ENCODE data around the gene SEMA3F.
A peak's percentile ranks its signal among the peaks of the same experiment; 100 is the strongest.

The SEMA3F gene

DNA sequence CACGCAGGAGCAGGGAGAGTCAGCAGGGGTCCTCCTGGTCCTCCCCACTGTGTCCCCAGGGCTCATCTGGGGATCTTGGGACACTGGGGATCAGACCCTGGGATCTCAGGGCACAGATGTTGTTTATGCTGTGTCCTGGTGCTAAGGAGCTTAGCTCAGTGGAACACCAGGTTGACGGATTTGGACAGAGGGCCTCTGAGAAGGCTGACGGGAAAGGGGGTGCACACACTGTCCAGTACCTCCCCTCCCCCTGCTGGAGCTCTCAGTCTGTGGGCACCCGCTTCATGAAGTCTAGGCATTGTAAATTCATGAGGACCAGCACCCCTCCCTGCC, 21.9 kb upstream of the SEMA3F start:
- no peak for DNase-seq

DNA sequence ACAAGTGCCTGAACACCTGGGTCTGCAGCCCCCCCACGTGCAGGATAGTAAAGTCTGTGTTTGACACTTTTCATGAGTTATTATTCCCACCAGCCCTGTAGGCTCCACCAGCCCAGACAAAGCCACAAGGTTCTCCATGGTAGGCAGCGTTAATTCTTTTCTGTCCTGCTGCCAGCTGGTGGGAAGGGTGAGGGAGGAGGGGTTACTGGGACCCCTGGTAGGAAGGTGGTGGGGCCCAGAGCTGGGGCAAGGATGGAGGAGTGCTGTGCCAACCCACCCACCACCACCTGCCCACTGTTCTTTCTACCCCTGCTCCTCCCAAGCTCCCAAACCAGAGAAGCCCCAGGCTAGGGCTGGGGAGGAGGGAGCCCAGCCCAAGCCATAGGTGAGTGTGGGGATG, 20.8 kb upstream of the SEMA3F start:
- no peak for DNase-seq

DNA sequence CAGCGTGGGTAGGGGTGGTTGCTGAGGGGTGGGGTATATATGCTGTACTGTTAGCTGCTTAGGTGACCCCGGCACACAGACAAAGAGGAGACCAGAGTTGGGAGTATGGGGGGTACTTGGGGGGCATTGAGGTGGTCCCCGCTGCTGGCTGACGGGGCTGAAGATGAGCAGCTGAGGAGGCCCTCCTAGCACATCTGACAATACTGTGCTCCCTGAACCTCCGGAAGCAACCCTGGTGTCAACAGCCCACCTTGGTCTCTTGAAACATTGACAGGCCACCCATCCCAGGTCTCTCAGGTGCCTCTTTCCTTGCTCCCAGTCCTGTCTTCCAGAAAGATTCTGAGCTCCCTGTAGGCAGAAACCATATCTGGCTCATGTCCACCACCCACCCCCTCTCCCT, 19.2 kb upstream of the SEMA3F start:
- no peak for DNase-seq

DNA sequence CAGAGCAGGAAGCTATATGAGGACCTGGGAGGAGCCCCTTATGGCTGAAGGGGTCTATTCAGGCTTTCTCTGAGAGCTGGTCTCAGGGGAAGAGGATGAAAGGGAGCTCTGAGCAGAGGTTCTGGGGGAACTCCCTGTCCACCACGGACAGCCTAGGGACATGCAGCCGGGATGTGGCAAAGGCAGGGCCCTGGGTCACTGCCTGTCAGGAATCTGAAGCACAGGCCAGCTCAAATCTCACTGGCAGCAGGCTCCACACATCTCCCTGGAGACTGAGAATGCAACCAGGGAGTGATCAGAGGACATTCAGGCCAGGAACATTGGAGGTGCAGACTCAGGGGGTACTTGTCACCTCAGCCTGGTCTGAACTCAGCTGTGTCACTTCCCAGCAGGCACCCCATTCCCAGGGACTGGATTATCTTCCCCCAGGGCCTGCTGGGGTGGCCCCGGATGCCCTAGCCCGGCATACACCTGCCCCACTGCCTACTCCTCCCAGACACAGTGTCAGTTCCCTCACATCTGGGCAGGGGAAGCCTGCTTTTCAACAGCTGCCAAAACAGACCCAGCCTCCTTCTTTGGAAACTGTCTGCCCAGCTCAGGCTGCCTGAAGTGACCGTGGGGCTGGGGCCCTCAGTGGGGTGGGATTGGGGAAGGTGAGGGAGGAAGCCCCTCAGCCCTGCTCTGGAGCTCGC, 18.3 kb upstream of the SEMA3F start:
- no peak for DNase-seq

DNA sequence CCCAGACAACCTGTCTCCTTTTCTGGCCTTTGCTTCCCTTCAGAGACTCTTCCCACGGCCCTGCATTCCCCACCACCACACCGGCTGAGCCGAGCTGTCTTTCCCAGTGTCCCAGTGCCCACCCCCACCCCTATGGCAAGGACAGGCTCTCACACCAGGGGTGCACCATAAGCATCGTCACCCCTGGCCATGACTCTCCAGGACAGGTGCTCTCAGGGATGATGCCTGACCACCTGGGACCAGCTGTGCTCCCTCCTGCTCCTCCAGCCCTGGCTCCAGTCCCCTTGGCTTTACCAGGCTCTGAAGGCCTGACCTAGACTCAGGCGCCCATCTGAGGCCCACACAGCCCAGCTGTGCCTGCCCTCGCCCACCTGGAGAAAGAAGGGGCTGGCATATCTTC, 17.6 kb upstream of the SEMA3F start:
- DNase-seq = no peak

DNA sequence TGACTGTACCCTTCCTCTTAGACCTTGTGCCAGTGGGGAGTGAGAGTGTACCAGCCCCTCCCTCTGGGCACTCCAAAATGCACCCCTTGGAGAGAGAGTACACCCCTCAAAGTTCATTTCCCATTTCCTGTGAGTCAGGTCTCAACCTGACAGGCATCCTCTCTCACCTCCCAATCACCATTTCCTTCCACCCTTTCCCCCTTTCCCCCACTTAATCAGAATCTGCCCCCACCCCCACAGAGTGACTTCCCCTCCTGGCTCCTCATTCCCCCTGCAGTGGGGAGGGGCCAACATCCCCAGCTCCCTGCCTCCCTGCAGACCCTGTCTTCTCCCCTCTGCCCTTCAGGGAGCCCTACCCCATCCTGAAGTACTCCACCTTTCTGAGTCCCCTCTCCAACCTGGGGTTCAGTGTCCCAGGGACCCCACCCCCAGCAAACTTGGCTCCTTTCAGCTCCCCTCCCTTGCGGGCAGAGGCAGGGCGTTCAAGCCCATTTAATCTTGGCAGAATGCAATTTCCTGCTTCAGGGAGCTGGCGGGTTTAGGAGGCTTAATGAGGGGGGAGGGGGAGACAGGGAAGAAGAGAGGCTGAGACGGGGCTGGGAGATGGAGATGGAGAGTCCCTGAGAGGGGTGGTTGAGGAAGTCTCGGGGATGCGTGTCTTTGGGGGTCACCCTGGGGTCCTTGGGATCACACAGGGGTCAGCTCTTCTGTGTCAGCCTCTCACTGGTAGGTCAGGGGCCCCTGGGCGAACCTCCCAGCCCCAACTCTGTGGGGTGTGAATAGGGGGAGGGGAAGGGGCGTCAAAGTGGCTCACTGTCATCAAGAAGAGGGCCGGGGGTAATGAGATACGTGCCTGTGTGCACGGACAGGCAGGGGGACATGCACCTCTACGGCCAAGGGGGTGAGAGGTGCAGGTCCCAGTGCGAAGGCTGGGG, 16.6 kb upstream of the SEMA3F start:
- DNase-seq = no peak

DNA sequence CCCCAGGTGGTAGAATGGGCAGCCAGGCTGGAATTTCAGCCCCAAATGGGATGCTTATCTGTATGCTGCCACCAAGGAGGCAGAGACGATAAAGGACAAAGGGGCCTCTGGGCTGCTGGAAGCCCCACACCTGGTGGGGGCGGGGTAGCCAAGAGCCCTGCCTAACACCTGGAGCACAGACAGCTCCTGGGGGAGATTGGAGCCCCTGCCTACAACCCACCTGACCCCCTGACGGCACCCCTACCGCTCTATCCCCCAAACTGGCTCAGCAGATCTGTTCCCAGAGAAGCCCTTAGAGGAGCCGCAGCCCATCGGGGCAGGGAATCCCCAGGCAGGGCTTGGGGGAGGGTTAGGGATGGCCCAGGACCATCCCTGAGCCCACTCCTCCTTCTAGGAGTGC, 15.8 kb upstream of the SEMA3F start:
- DNase-seq = no peak

DNA sequence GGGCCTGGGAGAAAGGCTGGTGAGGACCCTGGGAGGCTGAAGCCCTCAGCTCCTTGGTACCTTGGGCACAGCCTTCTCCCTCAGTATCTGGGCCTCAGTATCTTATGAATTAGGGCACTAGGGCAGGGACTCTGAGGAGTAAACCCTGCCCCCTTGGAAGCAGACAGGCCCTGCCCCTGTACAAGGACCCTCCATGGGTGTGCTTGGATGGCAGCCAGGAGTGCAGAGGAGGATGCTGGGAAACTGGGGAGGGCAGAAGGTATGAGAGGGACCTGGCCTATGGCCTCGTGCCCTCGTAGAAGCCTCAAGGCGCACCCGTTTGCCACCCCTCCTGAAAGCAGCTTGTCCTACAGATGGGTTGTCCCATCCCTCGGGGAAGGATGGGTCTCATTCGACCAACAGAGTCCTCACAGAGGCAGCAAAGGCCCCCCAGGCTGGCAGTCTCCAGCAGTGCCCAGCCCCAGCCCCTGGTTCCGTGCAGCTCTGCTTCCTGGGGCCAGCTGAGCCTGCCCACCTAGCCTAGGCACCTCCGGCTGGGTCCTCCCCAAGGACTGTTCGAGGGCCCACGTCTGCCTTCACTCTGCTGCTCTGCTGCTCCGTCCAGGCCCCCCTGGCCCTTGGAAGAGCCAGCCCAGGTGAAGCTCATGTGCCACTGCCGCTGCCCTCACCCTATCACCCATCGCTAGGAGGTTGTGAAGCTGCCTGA, 15.3 kb upstream of the SEMA3F start:
- DNase-seq = peak; percentile 23

DNA sequence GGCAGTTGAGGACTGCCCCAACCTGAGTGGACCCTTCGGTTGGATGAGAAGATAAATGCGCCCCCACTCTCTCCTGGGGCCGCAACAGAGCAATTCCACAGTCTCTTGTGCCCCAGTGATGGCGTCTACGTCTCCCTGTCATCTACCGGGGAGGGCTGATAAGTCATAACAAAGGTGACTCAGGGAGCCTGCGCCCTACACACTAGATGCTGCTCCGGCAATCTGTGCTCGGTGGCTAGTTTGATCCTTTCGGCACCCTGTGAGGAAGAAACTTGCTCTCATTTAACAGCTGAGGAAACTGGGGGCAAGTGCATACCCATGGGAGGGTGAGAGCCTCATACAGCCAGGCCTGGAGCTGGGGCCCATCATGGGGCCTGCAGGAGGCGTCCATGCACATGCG, 14.1 kb upstream of the SEMA3F start:
- no peak for DNase-seq

DNA sequence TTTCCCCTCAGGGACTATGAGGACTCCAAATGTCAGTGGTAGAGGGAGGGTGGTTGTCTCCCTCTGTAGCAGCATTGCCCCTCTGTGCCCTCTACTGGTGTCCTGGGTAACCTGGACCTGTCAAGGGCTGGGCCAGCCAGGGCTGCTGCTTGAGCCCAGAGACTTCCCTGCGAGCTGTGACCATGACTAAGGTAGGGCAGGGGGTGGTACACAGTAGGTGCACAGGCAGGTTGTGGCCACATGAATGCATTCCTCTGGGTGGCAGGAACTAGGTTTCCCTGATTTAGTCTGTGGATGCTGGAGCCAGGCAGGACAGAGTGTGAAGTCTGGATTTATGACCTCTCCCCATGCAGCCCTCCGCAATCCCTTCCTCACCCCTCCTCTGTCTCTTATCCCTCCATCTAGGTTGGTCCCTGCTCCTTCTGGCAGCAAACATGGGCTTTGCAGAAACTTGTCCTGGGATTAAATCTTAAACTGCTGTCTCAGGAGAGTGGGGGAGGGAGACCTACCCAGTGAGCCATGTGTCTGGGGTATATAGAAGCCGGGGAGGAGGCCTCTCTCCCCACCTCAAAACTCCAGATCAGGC, 8.7 kb upstream of the SEMA3F start:
- no peak for DNase-seq

DNA sequence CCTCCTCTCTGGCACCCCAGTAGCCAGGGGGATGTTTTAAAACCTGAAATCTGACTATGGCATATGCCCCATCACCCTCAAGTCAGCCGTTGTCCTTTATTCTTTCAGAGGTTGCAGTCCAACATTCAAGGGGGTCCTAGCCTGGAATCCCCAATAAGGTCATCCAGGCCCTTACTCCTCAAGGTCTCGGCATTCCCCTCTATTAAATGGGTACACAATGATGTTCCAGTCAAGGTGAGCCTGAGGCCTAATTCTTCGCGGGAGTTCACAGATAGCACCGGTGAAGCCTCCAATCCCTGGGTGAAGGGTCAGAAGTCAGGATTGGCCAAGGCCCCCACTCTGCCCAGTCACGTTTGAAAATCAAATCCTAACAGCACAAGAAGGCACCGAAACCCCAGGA, 8.1 kb upstream of the SEMA3F start:
- no peak for DNase-seq

DNA sequence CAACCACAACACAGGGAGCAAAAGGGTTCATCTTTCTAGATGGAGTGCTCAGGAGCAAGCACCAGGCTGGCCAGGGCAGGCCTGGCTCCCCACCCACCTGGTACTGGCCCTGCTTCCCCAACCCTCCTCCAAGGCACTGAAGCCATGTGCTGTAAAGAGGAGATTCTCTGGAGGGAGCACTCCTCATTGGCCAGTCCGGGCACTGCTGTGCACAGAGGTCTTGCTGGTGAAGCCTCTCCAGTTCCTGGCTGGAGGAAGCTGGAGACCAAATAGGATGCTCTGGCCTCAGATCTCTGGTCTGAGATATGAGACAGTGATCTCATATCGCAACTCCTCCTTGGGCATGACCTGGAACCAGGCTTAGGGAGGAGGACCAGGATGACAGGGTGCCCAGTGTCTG, 7.7 kb upstream of the SEMA3F start:
- DNase-seq = no peak

DNA sequence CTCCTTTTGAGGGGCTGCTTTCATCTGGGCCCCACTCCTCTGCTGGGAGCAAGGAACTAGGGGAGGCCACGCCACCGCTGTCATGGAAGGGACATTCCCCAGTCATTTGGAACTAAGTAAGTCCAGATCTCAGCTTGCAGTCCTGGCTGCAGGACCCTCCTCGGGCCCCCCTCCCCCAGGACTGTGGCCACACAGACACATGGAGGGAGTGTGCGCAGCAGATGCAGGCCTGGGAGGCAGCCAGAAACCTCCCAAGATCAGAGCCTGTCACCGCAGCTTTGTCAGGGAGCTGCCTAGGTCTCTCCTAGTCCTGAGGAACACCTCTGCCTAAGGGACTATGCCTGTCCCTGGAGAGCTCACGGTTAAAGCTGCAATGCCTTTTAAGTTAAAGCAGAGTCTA, 7.3 kb upstream of the SEMA3F start:
- no peak for DNase-seq

DNA sequence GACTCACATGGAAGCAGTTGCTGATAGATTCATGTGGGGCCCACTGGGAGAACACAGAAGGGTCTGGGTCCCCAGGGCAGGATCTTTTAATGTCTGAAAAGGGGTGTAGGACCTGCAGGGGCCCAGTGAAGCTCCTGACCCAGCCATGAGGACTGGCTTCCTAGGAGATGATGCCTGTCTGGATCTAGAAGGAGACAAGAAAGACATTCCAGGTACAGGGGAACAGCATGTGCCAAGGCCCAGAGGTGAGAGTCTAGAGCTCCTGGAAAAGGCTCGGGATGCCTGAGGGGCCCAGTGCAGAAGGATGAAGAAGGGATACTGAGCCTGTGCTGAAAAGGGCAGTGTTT, 4.7 kb upstream of the SEMA3F start:
- DNase-seq = no peak

DNA sequence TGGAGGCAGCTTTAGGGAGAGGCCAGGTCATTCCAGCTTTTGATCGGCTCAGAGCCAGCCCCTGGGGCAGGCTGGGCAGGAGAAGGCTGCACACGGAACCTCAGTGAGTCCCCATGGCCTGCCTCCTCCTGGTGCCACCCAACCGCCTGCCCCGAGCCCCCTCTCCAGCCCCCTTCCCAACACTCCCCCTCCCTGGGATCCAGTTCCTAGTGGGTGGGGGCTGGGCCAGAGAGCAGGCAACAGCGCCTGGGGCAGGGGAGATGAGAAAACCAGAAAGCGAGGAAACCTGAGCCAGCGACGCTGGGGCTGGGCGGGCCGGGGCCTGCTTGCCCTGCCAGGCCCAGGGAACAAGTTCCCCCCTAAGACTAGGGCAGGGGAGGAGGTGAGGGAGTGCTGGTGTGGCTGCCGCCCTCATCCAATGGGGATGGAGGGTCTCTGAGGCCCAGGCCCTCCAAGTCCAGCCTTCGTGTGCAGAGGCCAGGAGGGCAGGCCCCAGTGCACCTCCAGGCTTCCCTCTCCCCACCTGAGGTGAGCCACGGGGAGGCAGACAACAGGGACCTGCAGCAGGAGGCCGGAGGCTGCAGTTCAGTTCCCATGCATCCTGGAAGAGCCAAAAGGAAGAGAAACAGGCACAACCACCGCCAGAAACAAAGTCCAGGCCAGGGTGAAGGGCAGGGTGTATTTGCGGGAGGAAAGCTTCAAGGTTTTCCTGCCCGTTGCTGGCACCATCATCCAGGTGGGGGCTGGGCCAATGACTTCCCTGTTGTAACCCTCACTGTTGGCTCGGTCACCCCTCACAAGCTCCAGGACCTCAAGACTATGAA, 4.0 kb upstream of the SEMA3F start:
- no peak for DNase-seq

DNA sequence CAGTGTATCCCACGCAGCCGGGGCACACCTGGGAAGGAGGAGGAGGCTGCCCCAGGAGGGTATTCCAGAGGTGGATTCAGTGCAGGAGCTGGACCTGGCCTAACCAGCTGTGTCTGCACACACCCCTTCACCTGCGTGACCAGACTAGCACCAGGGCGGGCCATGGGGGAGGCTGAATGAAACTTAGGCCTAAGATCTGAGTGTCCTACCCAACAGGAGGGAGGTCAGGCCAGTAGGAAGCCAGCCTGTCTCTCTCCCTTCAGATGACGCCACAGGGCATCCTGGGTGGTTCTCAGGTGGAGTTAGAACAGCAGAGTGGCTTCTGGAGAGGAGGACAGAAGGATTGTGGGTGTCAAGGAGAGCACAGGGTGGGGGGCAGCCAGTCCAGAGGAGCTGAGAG, 3.4 kb upstream of the SEMA3F start:
- no peak for DNase-seq

DNA sequence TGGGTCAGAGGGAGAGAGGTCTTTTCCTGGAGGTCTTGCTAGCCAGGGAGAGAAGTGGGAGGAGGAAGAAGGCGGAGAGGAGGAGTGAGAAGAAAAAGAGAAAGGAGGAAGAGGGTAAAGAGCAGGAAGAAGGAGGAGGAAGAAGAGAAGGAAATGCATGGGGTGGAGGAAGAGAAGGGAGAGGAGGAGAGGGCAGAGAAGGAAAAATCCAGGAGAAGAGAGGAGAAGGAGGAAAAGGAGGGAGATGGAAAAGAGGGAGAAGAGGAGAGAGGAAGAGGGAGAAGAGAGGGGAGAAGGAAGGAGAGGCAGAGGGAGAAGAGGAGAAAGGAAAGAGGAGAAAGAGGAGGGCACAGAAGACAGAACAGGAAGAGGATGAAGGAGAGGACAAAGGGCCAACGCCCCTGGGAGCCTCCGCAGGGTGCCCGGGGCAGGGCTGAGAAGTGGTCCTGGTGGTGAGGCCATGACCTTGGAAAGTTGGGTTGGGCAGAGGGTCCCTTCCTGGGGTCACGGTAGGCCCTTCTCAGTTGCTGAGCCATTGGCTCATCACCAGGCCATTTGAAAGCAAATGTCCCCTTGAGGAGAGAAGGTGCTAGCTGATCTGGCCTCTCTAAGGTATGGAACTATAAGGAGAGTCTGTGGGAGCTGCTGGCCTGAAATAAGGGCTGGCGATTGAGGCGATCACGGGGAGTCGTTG, 1.2 kb upstream of the SEMA3F start:
- no peak for DNase-seq

DNA sequence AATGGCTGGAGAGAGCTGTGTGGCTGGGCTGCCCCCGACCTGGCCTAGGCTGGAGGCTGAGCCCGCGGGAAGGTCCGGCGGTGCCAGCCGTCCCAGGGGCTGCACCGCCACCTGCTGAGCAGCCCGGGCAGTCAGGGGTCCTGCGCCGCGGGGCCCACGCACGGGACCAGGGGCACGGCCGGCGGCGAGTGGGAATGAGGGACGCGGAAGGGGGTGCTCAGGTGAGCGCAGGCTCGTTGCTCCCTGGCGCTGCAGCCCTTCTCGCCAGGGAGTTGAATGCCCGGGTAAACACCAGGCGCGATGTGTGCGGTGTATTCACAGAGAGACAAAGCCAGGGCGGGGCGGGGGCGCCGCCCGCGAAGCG, 666 bp upstream of the SEMA3F start:
- DNase-seq = peak; percentile 38

DNA sequence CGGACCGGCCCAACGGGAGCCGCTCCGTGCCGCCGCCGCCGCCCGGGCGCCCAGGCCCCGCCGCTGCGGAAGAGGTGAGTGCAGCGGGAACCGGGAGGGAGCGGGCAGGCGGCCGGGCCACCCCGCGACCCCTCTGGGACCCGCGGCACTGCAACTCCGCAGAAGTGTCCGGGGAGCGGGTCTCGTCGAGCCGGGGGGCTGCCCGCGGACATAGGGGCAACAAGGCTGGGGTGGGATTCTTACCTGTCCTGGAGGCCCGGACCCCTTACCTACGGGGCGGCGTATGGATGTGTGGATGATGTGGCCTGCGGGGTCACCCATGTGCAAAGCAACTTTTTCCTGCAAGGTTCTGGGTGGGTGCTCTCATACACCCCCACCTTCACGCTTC, 361 bp downstream of the SEMA3F start:
- DNase-seq = no peak

DNA sequence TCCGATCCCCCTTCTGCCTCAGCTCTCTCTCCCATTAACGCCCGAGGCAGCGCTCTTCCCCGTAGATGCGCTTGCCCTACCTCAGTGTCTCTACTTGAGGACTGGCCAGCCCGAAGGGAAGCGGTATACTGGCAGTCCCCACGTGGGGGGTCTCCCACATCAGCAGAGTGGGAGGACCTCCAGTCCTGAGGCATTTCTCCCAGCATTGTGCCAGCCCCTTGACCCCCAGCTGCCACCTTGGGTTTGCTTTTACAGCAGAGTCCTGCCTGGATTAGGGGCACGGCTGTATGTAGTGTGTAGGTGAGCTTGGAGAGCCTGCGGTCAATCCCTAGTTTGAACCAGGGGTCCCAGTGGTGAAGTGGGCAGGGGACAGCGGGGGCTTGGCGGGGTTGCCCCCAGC, 767 bp downstream of the SEMA3F start:
- no peak for DNase-seq

DNA sequence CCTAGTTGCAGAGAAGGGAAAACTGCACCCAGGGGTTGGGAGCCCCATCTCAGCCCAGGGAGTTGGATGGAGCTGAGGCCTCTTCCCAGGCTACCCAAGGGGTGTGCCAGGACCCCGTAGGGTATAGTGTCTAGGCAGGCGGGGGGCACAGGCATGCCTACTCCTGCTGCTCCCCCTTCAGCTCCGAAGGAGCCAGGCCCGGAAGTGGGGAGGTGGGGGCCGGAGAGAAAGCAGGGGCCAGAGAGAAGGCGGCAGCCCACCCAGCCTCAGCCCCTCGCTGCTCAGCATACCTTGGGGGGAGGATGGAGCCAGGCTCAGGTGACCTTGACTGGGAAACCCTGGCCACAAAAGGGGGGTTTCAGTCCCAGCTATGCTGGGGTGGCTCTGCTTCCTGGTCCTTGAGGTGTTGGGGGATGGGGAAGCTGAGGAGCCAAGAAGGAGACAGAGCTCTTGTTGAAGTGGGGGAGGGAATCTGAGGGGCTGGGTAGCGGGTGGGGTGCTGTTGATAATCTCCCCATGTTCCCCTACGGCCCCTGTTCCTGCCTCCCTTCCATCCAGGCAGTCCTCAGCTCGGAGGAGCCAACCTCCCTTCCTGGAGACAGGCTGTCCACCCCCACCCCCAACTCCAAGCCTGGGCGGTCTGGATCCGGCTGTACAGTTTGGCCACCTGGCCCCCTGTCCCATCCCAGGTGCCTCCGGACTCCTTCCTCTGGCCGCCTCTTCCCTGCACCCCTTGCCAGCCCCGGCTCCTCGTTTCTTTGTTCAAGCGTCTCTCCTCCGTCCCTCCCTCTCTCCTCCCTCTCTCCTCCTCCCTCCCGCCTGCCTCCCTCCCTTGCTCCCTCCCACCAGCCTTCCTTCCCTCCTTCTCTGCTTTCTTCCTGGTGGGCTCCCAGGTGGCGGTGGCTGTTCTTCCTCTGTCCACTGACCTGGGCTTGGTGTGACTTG, 1.7 kb downstream of the SEMA3F start:
- no peak for DNase-seq
